Upper lobe of right lung (tissue), 1 donor: ENCODE data around the gene PRKG1. TPM values are rescaled to one million over a fixed set of nuclear protein-coding genes. Genes with fewer than 3 reads are reported as not detected.

Source experiments
- ATAC-seq: fragments of 200-7000 bp; cut with Tn5 transposase; one replicate; pipeline ENCODE4 v1.9.1; 2020; ENCODE audit warnings: mild to moderate bottlenecking, moderate library complexity
- DNase-seq: peaks from one replicate; pipeline ENCODE4 v3.0.0-alpha.2; 2020
- H3K27ac ChIP-seq: fragments of 200-600 bp; one replicate; pipeline ENCODE4 v1.8.0; 2022
- H3K27me3 ChIP-seq: fragments of 200-600 bp; one replicate; pipeline ENCODE4 v1.8.0; 2022; ENCODE audit warnings: mild to moderate bottlenecking
- H3K36me3 ChIP-seq: fragments of 200-600 bp; one replicate; pipeline ENCODE4 v1.8.0; 2022
- H3K4me1 ChIP-seq: fragments of 200-600 bp; one replicate; pipeline ENCODE4 v1.8.0; 2022
- H3K4me3 ChIP-seq: fragments of 200-600 bp; one replicate; pipeline ENCODE4 v1.8.0; 2022; ENCODE audit warnings: mild to moderate bottlenecking
- H3K9me3 ChIP-seq: fragments of 200-600 bp; one replicate; pipeline ENCODE4 v1.8.0; 2022
- CTCF ChIP-seq: fragments of 200-600 bp; IDR thresholded peaks from one replicate; pipeline ENCODE4 v1.8.0; 2022; ENCODE audit warnings: antibody characterized with exemption
- intact Hi-C: fragments of 100-400 bp; cut with DNase I; formaldehyde crosslinking; loops from one replicate; pipeline ENCODE4 v1.11.0; 2022
- total RNA-seq: library from RNA; stranded (reverse); fragmentation: NEBNext Ultra II Directional; extraction: Animal tissue kit (Norgen Biotek cat#: 25700); gene quantifications from one replicate; pipeline ENCODE4 v1.2.1, GENCODE V29; 2021
- donor health status: DM: no; HTN: yes; CAD: no; lungs with severe emphysema.

PRKG1 gene
- total RNA-seq, 1 donor from 2014 or later: 30.0 TPM

- Histone ChIP-seq H3K4me1 (peaks cover 20% of the 10 kb centered on the region), H3K27ac (no peak overlapping the region), H3K4me3 (peak overlapping the region; percentile 47), H3K36me3 (no peaks in the 10 kb centered on the region), H3K27me3 (peaks cover 33% of the 10 kb centered on the region), H3K9me3 (no peaks in the 10 kb centered on the region)
- ATAC-seq (peak; percentile 41), DNase-seq (peak; percentile 63)
- intact Hi-C loops: loop anchor here (10.0 kb wide), 1 partner anchor 180 kb away; no protein-coding TSS in a partner anchor
- no peak for TF ChIP-seq CTCF
These were observed 1240.7 kb downstream of the PRKG1 start for GRCh38 chr10:52314822-52315552.

GRCh38 chr10:52316001-52316400 lies 1241.7 kb downstream of the PRKG1 start:
- Histone ChIP-seq H3K27me3 (peaks cover 33% of the 10 kb centered on the region), H3K4me3 (no peak overlapping the region), H3K27ac (no peak overlapping the region), H3K9me3 (no peaks in the 10 kb centered on the region), H3K4me1 (peaks cover 20% of the 10 kb centered on the region), H3K36me3 (no peaks in the 10 kb centered on the region)
- intact Hi-C loops: loop anchor here (10.0 kb wide), 1 partner anchor 179 kb away; no protein-coding TSS in a partner anchor
- DNase-seq: no peak
- no peak for TF ChIP-seq CTCF
- no peak for ATAC-seq

GRCh38 chr10:52316500-52316899 lies 1242.2 kb downstream of the PRKG1 start:
- H3K4me3 ChIP-seq: no peak overlapping the region
- peaks cover 20% of the 10 kb centered on the region for H3K4me1 ChIP-seq
- H3K27ac ChIP-seq: no peak overlapping the region
- peaks cover 33% of the 10 kb centered on the region for H3K27me3 ChIP-seq
- intact Hi-C loops: loop anchor here (10.0 kb wide), 1 partner anchor 178 kb away; no protein-coding TSS in a partner anchor
- DNase-seq (no peak), ATAC-seq (no peak)
- TF ChIP-seq CTCF: no peak
- no peaks in the 10 kb centered on the region for H3K36me3 ChIP-seq
- H3K9me3 ChIP-seq: no peaks in the 10 kb centered on the region

- H3K4me1 ChIP-seq: peaks cover 15% of the 10 kb centered on the region
- no peak for ATAC-seq
- no peak for DNase-seq
- no peaks in the 10 kb centered on the region for H3K36me3 ChIP-seq
- no peak overlapping the region for H3K27ac ChIP-seq
- peaks cover 17% of the 10 kb centered on the region for H3K27me3 ChIP-seq
- H3K9me3 ChIP-seq: no peaks in the 10 kb centered on the region
- H3K4me3 ChIP-seq: no peak overlapping the region
- intact Hi-C loops: loop anchor here (10.0 kb wide), 1 partner anchor 177 kb away; no protein-coding TSS in a partner anchor
- TF ChIP-seq CTCF: no peak
These were observed 1243.9 kb downstream of the PRKG1 start for GRCh38 chr10:52318136-52318701.

- ATAC-seq: peak; percentile 40
- Histone ChIP-seq H3K27ac (no peak overlapping the region), H3K4me1 (peaks cover 9% of the 10 kb centered on the region), H3K9me3 (no peaks in the 10 kb centered on the region), H3K27me3 (peaks cover 10% of the 10 kb centered on the region), H3K36me3 (no peaks in the 10 kb centered on the region), H3K4me3 (no peak overlapping the region)
- no peak for TF ChIP-seq CTCF
- intact Hi-C loops: loop anchor here (10.0 kb wide), 1 partner anchor 176 kb away; no protein-coding TSS in a partner anchor
- DNase-seq: no peak
These were observed 1244.7 kb downstream of the PRKG1 start for GRCh38 chr10:52318822-52319464.
